ENCODE results near the gene PRPH2. TPM values are rescaled to one million over a fixed set of nuclear protein-coding genes. Genes with fewer than 3 reads are reported as not detected.

The PRPH2 gene, protein sequence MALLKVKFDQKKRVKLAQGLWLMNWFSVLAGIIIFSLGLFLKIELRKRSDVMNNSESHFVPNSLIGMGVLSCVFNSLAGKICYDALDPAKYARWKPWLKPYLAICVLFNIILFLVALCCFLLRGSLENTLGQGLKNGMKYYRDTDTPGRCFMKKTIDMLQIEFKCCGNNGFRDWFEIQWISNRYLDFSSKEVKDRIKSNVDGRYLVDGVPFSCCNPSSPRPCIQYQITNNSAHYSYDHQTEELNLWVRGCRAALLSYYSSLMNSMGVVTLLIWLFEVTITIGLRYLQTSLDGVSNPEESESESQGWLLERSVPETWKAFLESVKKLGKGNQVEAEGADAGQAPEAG
- 0.12 and 0.24 TPM in 2 replicates for total RNA-seq

DNA sequence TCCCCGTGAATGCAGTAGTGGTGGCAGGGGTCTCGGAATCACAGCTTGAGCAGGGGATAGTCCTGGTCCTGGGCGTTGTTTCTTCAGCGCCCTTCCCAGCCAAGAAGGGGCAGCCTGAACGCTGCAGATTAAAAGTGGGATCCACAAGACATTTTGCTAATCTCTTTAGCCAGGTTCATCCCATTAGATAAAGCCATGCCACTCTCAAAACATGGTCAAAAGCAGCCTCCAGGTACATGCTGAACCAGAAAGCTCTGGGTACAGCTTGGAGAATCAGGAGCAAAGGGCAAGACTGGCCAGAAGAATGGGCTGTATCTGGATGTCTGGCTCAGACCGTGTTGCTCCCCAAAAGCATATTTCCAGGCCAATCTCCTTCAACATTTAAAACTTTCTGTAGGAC, at the start of gene PRPH2:
Gene PRPH2, minus strand, starts transcription at position 101 of the 400 bp plus-strand sequence. CDS start 263 bp downstream, outside the sequence.

DNA sequence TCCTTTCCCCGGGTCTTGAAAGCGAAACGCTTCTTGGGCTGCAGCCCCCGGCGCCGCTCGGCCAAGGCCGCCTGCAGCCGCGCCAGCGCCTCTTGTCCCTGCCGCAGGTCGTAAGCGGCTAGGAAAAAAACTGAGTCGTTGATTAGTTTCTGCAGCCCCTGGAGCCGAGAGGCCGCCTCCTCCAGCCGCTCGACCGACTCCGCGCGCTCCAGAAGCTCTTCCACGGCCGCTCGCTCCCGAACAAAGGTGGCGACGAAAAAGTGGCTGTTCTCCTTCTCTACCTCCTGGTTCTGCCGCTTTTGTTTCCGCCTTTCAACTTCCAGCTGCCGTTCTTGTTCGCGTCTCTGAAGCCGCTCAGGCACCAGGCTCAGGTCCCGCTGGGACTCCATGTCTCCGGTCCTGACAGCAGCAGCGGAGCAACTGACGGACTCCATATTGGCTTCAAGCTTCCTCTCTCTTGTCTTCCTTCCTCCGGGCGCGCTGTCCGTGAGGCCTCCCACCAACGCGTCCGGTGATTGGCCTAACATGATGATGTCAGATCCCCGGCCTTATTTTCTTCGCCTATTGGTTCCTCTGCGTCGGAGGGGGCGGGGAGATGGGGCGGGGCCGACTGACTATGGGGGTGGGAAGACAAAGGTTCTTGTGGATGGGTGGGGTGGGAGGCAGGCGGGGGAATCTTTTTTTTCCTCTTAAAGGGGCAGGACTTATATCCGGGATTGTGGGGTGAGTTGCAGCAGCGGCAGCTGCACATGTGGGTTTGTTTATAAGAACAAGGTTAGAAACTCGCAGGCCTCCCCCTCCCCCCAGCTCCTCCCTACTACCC, 23.5 kb upstream of the PRPH2 start, which contains the start of gene TBCC:
Gene TBCC, minus strand, starts transcription at position 464 of the 823 bp plus-strand sequence. Its CDS starts 30 bp downstream, at position 434.

Other genes starting within 250 kb of the PRPH2 start
- 15.8 and 16.2 TPM in 2 replicates for gene UBR2, start 158.6 kb downstream of the PRPH2 start, total RNA-seq
- gene TBCC, start 23.5 kb upstream of the PRPH2 start, total RNA-seq = 27.8 and 38.4 TPM in 2 replicates
- 6.6 and 7.0 TPM in 2 replicates for gene BICRAL, start 59.5 kb upstream of the PRPH2 start, total RNA-seq
- 77.8 and 97.9 TPM in 2 replicates for gene RPL7L1, start 157.0 kb upstream of the PRPH2 start, total RNA-seq
- gene PTCRA, start 193.5 kb upstream of the PRPH2 start, total RNA-seq = not detected in 2 replicates
- gene CNPY3, start 206.9 kb upstream of the PRPH2 start, total RNA-seq = 25.5 and 27.7 TPM in 2 replicates
- not detected in 2 replicates for gene GNMT, start 238.2 kb upstream of the PRPH2 start, total RNA-seq

Measured in cardiac ventricle fibroblast (primary cell).